ENCODE measurements around the gene CSKMT. TPM values are rescaled to one million over a fixed set of nuclear protein-coding genes. Genes with fewer than 3 reads are reported as not detected.

CSKMT gene
- total RNA-seq, 1 experiment from 2014 or later = 5.6 TPM

Other genes starting within 250 kb of the CSKMT start
- gene SCGB1A1, start 246.3 kb upstream of the CSKMT start, total RNA-seq (2014; rRNA removed; shearing (Covaris generic)) = not detected in 2 replicates
- 184 and 206 TPM in 2 replicates for gene AHNAK, start 118.5 kb upstream of the CSKMT start, total RNA-seq (2014; rRNA removed; shearing (Covaris generic))
- 841 and 1,053 TPM in 2 replicates for gene EEF1G, start 91.4 kb upstream of the CSKMT start, total RNA-seq (2014; rRNA removed; shearing (Covaris generic))
- 4.7 and 5.3 TPM in 2 replicates for gene TUT1, start 73.8 kb upstream of the CSKMT start, total RNA-seq (2014; rRNA removed; shearing (Covaris generic))
- 91.2 and 103 TPM in 2 replicates for gene MTA2, start 63.4 kb upstream of the CSKMT start, total RNA-seq (2014; rRNA removed; shearing (Covaris generic))
- 7.1 and 13.8 TPM in 2 replicates for gene EML3, start 52.5 kb upstream of the CSKMT start, total RNA-seq (2014; rRNA removed; shearing (Covaris generic))
- gene ROM1, start 52.1 kb upstream of the CSKMT start, total RNA-seq (2014; rRNA removed; shearing (Covaris generic)) = 2.5 and 3.6 TPM in 2 replicates
- 23.3 and 27.1 TPM in 2 replicates for gene B3GAT3, start 43.3 kb upstream of the CSKMT start, total RNA-seq (2014; rRNA removed; shearing (Covaris generic))
- gene GANAB, start 18.7 kb upstream of the CSKMT start, total RNA-seq (2014; rRNA removed; shearing (Covaris generic)) = 136 and 159 TPM in 2 replicates
- 10.7 and 14.8 TPM in 2 replicates for gene INTS5, start 12.0 kb upstream of the CSKMT start, total RNA-seq (2014; rRNA removed; shearing (Covaris generic))
- gene C11orf98, start 102 bp upstream of the CSKMT start, total RNA-seq (2014; rRNA removed; shearing (Covaris generic)) = 69.0 and 73.3 TPM in 2 replicates
- 19.6 and 26.6 TPM in 2 replicates for gene UQCC3, start 6.4 kb downstream of the CSKMT start, total RNA-seq (2014; rRNA removed; shearing (Covaris generic))
- 4.6 and 6.1 TPM in 2 replicates for gene LBHD1, start 7.0 kb downstream of the CSKMT start, total RNA-seq (2014; rRNA removed; shearing (Covaris generic))
- 107 and 128 TPM in 2 replicates for gene UBXN1, start 13.8 kb downstream of the CSKMT start, total RNA-seq (2014; rRNA removed; shearing (Covaris generic))
- gene LRRN4CL, start 24.2 kb downstream of the CSKMT start, total RNA-seq (2014; rRNA removed; shearing (Covaris generic)) = 6.0 and 6.2 TPM in 2 replicates
- 65.0 and 71.0 TPM in 2 replicates for gene BSCL2, start 42.1 kb downstream of the CSKMT start, total RNA-seq (2014; rRNA removed; shearing (Covaris generic))
- not detected in 2 replicates for gene GNG3, start 42.4 kb downstream of the CSKMT start, total RNA-seq (2014; rRNA removed; shearing (Covaris generic))
- gene HNRNPUL2, start 62.1 kb downstream of the CSKMT start, total RNA-seq (2014; rRNA removed; shearing (Covaris generic)) = 10.2 and 11.8 TPM in 2 replicates
- 56.6 and 68.4 TPM in 2 replicates for gene TTC9C, start 63.2 kb downstream of the CSKMT start, total RNA-seq (2014; rRNA removed; shearing (Covaris generic))
- gene ZBTB3, start 88.8 kb downstream of the CSKMT start, total RNA-seq (2014; rRNA removed; shearing (Covaris generic)) = 10.1 and 11.4 TPM in 2 replicates
- 182 and 189 TPM in 2 replicates for gene POLR2G, start 96.3 kb downstream of the CSKMT start, total RNA-seq (2014; rRNA removed; shearing (Covaris generic))
- gene TAF6L, start 106.1 kb downstream of the CSKMT start, total RNA-seq (2014; rRNA removed; shearing (Covaris generic)) = 15.1 and 18.1 TPM in 2 replicates
- 88.3 and 110 TPM in 2 replicates for gene TMEM179B, start 122.1 kb downstream of the CSKMT start, total RNA-seq (2014; rRNA removed; shearing (Covaris generic))
- 41.0 and 55.3 TPM in 2 replicates for gene TMEM223, start 126.7 kb downstream of the CSKMT start, total RNA-seq (2014; rRNA removed; shearing (Covaris generic))
- 24.9 and 26.1 TPM in 2 replicates for gene NXF1, start 140.1 kb downstream of the CSKMT start, total RNA-seq (2014; rRNA removed; shearing (Covaris generic))
- 40.7 and 43.1 TPM in 2 replicates for gene STX5, start 166.7 kb downstream of the CSKMT start, total RNA-seq (2014; rRNA removed; shearing (Covaris generic))
- not detected in 2 replicates for gene TEX54, start 167.5 kb downstream of the CSKMT start, total RNA-seq (2014; rRNA removed; shearing (Covaris generic))
- gene WDR74, start 174.3 kb downstream of the CSKMT start, total RNA-seq (2014; rRNA removed; shearing (Covaris generic)) = 61.3 and 80.4 TPM in 2 replicates
- 85.2 and 94.7 TPM in 2 replicates for gene SLC3A2, start 215.6 kb downstream of the CSKMT start, total RNA-seq (2014; rRNA removed; shearing (Covaris generic))